ENCODE data around the gene CWC27.

The CWC27 gene

DNA sequence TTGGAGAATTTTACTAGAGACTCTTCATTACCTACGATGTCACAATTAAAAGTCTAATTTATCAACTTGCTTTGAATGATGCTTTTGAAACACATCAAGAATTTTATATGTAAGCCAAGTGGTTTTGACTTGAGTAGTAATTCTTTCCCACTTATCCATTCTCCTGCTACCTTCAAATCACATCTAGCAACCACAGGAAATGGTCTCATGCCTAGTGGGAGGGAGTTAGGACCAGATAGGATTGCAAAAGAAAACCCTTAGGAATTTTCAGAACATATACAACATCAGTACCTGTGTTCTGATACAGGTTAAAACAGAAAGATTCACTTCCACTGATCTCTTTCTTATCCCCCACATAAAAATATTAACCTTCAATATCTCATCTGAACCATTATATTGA is 260.4 kb downstream of the CWC27 start (continued):
- TF ChIP-seq ZBTB7A (tag by site-specific recombination; IDR thresholded peaks at IDR 0.05; ENCODE audit: low read depth), result no peak

GRCh38 chr5:65030056-65030455 is 261.3 kb downstream of the CWC27 start:
- H3K27ac ChIP-seq (ENCODE audit: extremely low read depth, low read depth, low read length), result no peak overlapping the region
- no peaks in the 10 kb centered on the region for H3K36me3 ChIP-seq (ENCODE audit: control insufficient read depth in 2 of 2, insufficient read depth in 1 of 2, low read length in 2 of 2)
- TF ChIP-seq ZNF626 (tag by site-specific recombination; IDR thresholded peaks at IDR 0.05), result no peak
- TF ChIP-seq, protein P1, sequence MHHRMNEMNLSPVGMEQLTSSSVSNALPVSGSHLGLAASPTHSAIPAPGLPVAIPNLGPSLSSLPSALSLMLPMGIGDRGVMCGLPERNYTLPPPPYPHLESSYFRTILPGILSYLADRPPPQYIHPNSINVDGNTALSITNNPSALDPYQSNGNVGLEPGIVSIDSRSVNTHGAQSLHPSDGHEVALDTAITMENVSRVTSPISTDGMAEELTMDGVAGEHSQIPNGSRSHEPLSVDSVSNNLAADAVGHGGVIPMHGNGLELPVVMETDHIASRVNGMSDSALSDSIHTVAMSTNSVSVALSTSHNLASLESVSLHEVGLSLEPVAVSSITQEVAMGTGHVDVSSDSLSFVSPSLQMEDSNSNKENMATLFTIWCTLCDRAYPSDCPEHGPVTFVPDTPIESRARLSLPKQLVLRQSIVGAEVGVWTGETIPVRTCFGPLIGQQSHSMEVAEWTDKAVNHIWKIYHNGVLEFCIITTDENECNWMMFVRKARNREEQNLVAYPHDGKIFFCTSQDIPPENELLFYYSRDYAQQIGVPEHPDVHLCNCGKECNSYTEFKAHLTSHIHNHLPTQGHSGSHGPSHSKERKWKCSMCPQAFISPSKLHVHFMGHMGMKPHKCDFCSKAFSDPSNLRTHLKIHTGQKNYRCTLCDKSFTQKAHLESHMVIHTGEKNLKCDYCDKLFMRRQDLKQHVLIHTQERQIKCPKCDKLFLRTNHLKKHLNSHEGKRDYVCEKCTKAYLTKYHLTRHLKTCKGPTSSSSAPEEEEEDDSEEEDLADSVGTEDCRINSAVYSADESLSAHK (tag by site-specific recombination; IDR thresholded peaks at IDR 0.05), result no peak
- TF ChIP-seq BCL6B (tag by site-specific recombination; IDR thresholded peaks at IDR 0.05), result no peak
- TF ChIP-seq ZNF362 (tag by site-specific recombination; IDR thresholded peaks at IDR 0.05), result no peak
- no peak for TF ChIP-seq INSM2 (tag by site-specific recombination; IDR thresholded peaks at IDR 0.05)
- TF ChIP-seq ZNF621 (tag by site-specific recombination; IDR thresholded peaks at IDR 0.05), result no peak
- TF ChIP-seq ZNF416 (tag by site-specific recombination; IDR thresholded peaks at IDR 0.05), result no peak
- TF ChIP-seq ZNF423 (tag by site-specific recombination; IDR thresholded peaks at IDR 0.05), result no peak
- TF ChIP-seq ZNF677 (tag by site-specific recombination; IDR thresholded peaks at IDR 0.05), result no peak
- no peak for TF ChIP-seq ZNF843 (tag by site-specific recombination; IDR thresholded peaks at IDR 0.05)
- no peak for TF ChIP-seq ZNF777 (tag by site-specific recombination; IDR thresholded peaks at IDR 0.05; ENCODE audit: borderline replicate concordance)
- TF ChIP-seq ZNF114 (tag by site-specific recombination; IDR thresholded peaks at IDR 0.05), result no peak
- no peak for TF ChIP-seq ZNF623 (tag by site-specific recombination; IDR thresholded peaks at IDR 0.05)
- no peak for TF ChIP-seq ZNF549 (tag by site-specific recombination; IDR thresholded peaks at IDR 0.05)
- TF ChIP-seq ZSCAN4 (tag by site-specific recombination; IDR thresholded peaks at IDR 0.05), result no peak
- TF ChIP-seq ZNF132 (tag by site-specific recombination; IDR thresholded peaks at IDR 0.05; ENCODE audit: borderline replicate concordance), result no peak
- no peak for TF ChIP-seq ZBTB17 (tag by site-specific recombination; IDR thresholded peaks at IDR 0.05)
- no peak for TF ChIP-seq ZNF350 (tag by site-specific recombination; IDR thresholded peaks at IDR 0.05)
- CTCF ChIA-PET, result interaction anchor here (1.4 kb wide), 1 partner anchor 219 kb away, joined by 4 read pairs; no protein-coding TSS in a partner anchor
- no peaks in the 10 kb centered on the region for H3K4me1 ChIP-seq (ENCODE audit: control insufficient read depth, insufficient read depth, low read length)
- no peaks in the 10 kb centered on the region for H3K9me3 ChIP-seq (ENCODE audit: control insufficient read depth, insufficient read depth, low read depth, low read length)
- H3K4me3 ChIP-seq (ENCODE audit: low read depth, low read length), result no peak overlapping the region
- POLR2A ChIA-PET, result no interaction called here
